Right atrium auricular region (tissue), 2 donors: ENCODE data around the gene MGME1. TPM values are rescaled to one million over a fixed set of nuclear protein-coding genes. Genes with fewer than 3 reads are reported as not detected.

Experiments used
- DNase-seq: peaks from one replicate; pipeline ENCODE4 v3.0.0-alpha.2; 2019; ENCODE audit warnings: low spot score
- H3K27ac ChIP-seq, 2 donors: fragments of 200-600 bp; sonication (generic); 1 replicate in 1 of 2; 2 replicates in 1 of 2; pipeline ENCODE4 v1.5.1; 2016 to 2019
- H3K27me3 ChIP-seq, 2 donors: fragments of 200-600 bp; sonication (generic); one replicate each; pipeline versions ENCODE4 v1.5.1 to v1.6.0; 2017 to 2019
- H3K36me3 ChIP-seq: fragments of 200-600 bp; sonication (generic); one replicate; pipeline ENCODE4 v1.5.1; 2016
- H3K4me1 ChIP-seq, 2 donors: fragments of 200-600 bp; sonication (generic); one replicate each; pipeline versions ENCODE4 v1.5.1 to v1.6.0; 2017 to 2019
- H3K4me3 ChIP-seq, 2 donors: fragments of 200-600 bp; sonication (generic); 1 replicate in 1 of 2; 2 replicates in 1 of 2; pipeline ENCODE4 v1.5.1; 2017 to 2019; ENCODE audit warnings: mild to moderate bottlenecking in 1 of 2, moderate library complexity in 1 of 2
- H3K9me3 ChIP-seq, 2 donors: fragments of 200-600 bp; sonication (generic); one replicate each; pipeline ENCODE4 v1.5.1; 2019
- total RNA-seq, 2 donors: library from RNA; depleted of rRNA; stranded (reverse); fragments of >200 nt; gene quantifications; one replicate each; pipeline ENCODE4 v1.1.0, GENCODE V29; 2016
- TF ChIP-seq, protein P1 (sequence below), 2 donors: fragments of 200-600 bp; sonication (generic); IDR thresholded peaks; one replicate each; pipeline ENCODE4 v1.5.1; 2019; ENCODE audit warnings: antibody characterized with exemption in 2 of 2

MGME1 gene
- total RNA-seq, 2 donors from 2014 or later = 2.7 to 7.1 TPM

DNA sequence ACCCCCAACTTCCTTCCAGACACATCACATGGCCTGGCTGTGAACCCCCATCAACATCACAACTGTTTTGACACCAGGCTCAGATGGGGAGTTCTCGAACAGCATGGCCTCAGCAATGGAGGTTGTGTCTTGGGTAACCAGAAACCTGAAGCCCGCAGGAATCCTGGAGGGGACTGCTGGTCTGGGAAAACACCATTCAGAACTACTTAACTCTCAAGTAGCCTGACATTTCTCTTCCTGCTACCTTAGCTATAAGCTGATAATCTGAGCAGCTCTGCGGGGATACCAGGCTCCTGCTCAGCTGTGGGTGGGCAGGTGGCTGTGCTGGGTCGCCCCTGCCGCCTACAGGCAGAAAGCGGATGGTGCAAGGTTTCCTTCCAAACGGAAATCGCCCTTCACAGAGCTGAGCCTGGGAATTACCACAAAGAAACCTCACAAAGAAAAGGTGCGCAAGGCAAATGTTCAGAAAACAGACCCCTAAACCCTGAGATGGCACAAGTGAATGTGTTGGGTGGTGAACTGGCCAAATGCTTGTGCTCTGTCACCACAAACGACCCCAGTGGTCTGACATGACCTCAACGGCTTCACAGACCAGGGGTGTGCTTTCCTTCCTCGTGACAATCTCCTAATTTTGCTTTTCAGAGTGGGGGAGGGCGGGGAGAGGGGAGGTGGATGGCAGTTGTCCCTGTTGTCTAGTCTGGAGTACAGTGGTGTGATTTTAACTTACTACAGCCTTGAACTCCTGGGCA lies 29.8 kb upstream of the MGME1 start:
- peaks cover 0 to 32% of the 10 kb centered on the region in 2 donors for H3K4me1 ChIP-seq
- TF ChIP-seq, protein P1, sequence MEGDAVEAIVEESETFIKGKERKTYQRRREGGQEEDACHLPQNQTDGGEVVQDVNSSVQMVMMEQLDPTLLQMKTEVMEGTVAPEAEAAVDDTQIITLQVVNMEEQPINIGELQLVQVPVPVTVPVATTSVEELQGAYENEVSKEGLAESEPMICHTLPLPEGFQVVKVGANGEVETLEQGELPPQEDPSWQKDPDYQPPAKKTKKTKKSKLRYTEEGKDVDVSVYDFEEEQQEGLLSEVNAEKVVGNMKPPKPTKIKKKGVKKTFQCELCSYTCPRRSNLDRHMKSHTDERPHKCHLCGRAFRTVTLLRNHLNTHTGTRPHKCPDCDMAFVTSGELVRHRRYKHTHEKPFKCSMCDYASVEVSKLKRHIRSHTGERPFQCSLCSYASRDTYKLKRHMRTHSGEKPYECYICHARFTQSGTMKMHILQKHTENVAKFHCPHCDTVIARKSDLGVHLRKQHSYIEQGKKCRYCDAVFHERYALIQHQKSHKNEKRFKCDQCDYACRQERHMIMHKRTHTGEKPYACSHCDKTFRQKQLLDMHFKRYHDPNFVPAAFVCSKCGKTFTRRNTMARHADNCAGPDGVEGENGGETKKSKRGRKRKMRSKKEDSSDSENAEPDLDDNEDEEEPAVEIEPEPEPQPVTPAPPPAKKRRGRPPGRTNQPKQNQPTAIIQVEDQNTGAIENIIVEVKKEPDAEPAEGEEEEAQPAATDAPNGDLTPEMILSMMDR (IDR thresholded peaks at IDR 0.05) = peak; percentile 85 to 92
- peaks cover 37% of the 10 kb centered on the region for H3K36me3 ChIP-seq
- no peaks in the 10 kb centered on the region for H3K9me3 ChIP-seq
- no peak overlapping the region for H3K4me3 ChIP-seq
- no peaks in the 10 kb centered on the region for H3K27me3 ChIP-seq
- DNase-seq = no peak
- peak overlapping the region in 1 of 2 donors; percentile 41 for H3K27ac ChIP-seq

DNA sequence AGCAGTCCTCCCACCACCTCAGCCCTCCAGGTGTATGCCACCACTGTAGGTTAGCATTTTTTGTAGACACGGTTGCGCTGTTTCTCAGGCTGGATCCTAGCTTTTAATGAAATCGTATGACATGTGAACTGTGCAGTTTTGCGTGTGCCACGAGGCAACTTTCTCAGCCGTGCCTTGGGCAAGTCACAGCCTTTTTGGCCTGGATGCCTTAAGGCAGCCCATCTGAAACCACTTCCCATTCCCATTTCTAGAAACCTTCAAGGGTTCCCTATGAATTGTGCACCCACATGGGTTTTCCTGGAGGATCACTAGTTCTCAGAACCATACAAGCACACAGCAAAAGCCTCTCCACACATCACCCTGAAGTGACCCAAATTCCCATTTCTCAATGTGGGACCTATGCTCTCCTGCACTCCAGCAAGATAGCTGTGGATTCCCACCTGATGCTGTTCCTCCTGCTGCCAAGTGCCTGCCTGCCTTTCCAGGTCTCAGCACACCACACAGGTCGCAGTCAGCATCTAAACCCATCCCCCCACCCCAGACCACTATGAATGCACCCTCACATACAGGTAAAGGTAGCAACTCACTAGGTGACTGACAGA lies 29.1 kb upstream of the MGME1 start:
- TF ChIP-seq, protein P1 (IDR thresholded peaks at IDR 0.05) = no peak
- no peak for DNase-seq
- H3K4me1 ChIP-seq = peaks cover 0 to 32% of the 10 kb centered on the region in 2 donors
- no peaks in the 10 kb centered on the region for H3K27me3 ChIP-seq
- H3K4me3 ChIP-seq = no peak overlapping the region
- no peak overlapping the region for H3K27ac ChIP-seq
- H3K9me3 ChIP-seq = no peaks in the 10 kb centered on the region
- peaks cover 42% of the 10 kb centered on the region for H3K36me3 ChIP-seq

DNA sequence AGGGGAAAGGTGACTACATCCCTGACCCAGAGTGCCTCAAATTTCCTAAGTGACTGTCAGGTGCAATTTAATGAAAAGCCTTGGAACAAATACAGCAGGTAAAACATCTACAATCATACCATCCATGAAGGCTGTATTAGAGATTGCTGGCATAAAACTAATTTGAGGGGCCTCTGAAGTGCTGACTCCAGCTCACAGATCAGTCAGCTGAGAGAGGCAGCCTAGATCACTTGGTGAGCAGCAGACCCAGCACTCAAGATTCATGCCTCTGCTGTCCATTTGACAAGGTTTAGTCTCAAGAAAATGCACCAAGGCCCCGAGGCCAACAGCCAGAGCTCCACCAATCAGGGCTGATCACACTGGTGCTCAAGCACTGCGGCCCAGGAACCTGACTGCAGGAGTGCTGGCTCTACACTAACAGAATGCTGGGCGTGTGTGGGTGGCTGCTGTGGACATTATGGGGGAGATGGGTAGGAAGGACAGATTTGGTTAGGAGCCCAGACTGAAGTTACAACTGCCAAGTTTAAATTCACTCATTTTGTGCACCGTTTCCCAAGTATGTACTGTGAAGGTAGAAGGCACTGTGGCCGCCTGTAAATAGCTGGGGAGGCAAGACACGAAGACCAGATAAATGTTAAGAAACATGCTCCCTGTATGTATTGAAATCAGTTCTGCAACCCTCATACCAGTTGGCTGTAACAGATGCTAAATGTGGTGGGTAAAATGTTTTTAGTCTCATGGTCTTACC lies 28.4 kb upstream of the MGME1 start:
- Histone ChIP-seq H3K36me3 (peaks cover 48% of the 10 kb centered on the region), H3K27ac (no peak overlapping the region)
- no peak for DNase-seq

DNA sequence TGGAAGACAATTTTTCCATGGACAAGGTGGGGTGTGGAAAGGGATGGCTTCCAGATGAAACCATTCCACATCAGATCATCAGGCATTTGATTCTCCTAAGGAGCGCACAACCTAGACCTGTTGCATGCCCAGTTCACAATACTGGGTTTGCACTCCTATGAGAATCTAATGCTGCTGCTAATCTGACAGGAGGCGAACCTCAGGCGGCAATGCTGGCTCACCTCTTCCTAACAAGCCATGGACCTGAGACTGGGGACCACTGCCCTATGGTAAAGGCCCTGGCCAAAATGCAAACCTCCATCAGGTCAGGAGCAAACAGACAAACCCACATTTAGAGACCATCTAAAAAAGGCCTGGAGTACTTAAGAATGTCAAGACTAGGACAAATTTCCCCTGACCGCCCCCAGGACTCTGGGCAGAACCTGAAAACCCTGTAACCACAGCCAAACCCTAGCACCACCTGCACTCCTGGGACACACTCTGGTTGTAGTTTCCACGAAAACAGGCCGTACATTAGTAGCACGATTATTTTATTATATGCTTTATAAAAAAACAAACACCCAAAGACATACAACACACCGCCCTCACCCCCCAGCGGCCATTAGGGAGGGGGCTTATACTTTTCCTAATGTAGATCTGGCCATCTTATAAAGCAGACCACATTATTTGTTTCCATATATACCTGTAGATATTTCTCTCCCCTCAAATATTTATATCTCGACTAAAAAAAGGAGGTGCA lies 27.6 kb upstream of the MGME1 start:
- DNase-seq = no peak
- H3K36me3 ChIP-seq = peaks cover 55% of the 10 kb centered on the region
- no peaks in the 10 kb centered on the region for H3K9me3 ChIP-seq
- H3K4me3 ChIP-seq = no peak overlapping the region
- no peaks in the 10 kb centered on the region for H3K27me3 ChIP-seq
- H3K4me1 ChIP-seq = peaks cover 0 to 27% of the 10 kb centered on the region in 2 donors
- TF ChIP-seq, protein P1 (IDR thresholded peaks at IDR 0.05) = no peak
- no peak overlapping the region for H3K27ac ChIP-seq

More for the DNA sequence above, 28.4 kb upstream of the MGME1 start:
- TF ChIP-seq, protein P1 (IDR thresholded peaks at IDR 0.05) = no peak
- peaks cover 0 to 32% of the 10 kb centered on the region in 2 donors for H3K4me1 ChIP-seq
- no peaks in the 10 kb centered on the region for H3K27me3 ChIP-seq
- no peak overlapping the region for H3K4me3 ChIP-seq
- no peaks in the 10 kb centered on the region for H3K9me3 ChIP-seq

DNA sequence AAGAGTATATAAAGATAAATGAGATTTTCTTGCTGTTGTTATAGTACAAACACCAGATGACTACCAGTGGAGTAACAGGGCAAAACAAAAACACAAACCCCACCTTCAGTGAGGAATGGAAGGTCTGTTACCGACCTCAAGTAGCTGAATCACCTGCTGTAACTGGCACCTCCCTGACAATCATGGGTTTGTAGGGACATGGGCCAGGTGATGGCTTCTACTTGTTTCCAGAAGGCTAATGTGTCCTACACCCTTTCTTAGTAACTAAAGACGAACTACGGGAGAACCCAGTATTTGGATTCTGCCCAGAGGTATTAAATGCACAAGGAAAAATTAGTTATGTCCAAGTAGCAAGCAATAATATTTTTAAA lies 27.0 kb upstream of the MGME1 start:
- H3K4me1 ChIP-seq = peaks cover 0 to 21% of the 10 kb centered on the region in 2 donors
- H3K27ac ChIP-seq = no peak overlapping the region
- H3K4me3 ChIP-seq = no peak overlapping the region
- no peaks in the 10 kb centered on the region for H3K27me3 ChIP-seq
- peaks cover 61% of the 10 kb centered on the region for H3K36me3 ChIP-seq
- H3K9me3 ChIP-seq = no peaks in the 10 kb centered on the region
- DNase-seq = no peak
- TF ChIP-seq, protein P1 (IDR thresholded peaks at IDR 0.05) = no peak
